Measurements from ENCODE around the gene EDEM3. TPM values are rescaled to one million over a fixed set of nuclear protein-coding genes. Genes with fewer than 3 reads are reported as not detected.

Gene EDEM3
- total and polyA plus RNA-seq, 9 of the 15 experiments (the other 6 are each of a cell fraction or from before 2014, with no cell fraction given): 15.8 to 46.6 (median 28.0) TPM

GRCh38 chr1:184698969-184699368, 55.7 kb downstream of the EDEM3 start:
- no peak overlapping the region for H3K4me3 ChIP-seq
- in situ Hi-C loops (cut with MboI) (no loop called here), intact Hi-C loops (cut with micrococcal nuclease) (no loop called here)
- ChIA-PET CTCF (ENCODE audit: low intra/inter-chr PET ratio) (no interaction called here), POLR2A (interaction anchor here (1.4 kb wide), 1 partner anchor 16 kb away, joined by 4 read pairs; no protein-coding TSS in a partner anchor)
- H3K27ac ChIP-seq (ENCODE audit: extremely low read depth, low read depth, low read length): no peak overlapping the region
- H2AFZ ChIP-seq (ENCODE audit: low read depth, low read length): no peak overlapping the region
- no peaks in the 10 kb centered on the region for H3K9me1 ChIP-seq (ENCODE audit: control insufficient read depth, insufficient read depth, low read length)
- FAIRE-seq: no peak
- no peak overlapping the region for H3K4me2 ChIP-seq (ENCODE audit: insufficient read depth, low read length)
- no peaks in the 10 kb centered on the region for H3K79me2 ChIP-seq (ENCODE audit: control insufficient read depth, insufficient read depth, low read length)
- peaks cover 91% of the 10 kb centered on the region for H3K36me3 ChIP-seq (ENCODE audit: control insufficient read depth, insufficient read depth, low read length)
- no peak for TF ChIP-seq IFI16 (CRISPR knock-in tag; IDR thresholded peaks at IDR 0.05)
- TF ChIP-seq ZNF24 (IDR thresholded peaks at IDR 0.05): peak; percentile 89
- TF ChIP-seq TRIM28 (IDR thresholded peaks at IDR 0.05): no peak
- TF ChIP-seq ZNF134 (CRISPR knock-in tag; conservative IDR thresholded peaks at IDR 0.05): no peak
- TF ChIP-seq HMG20A (CRISPR knock-in tag; conservative IDR thresholded peaks at IDR 0.05): no peak
- BruUV-seq (replicated peaks): no TSS peak
- H4K20me1 ChIP-seq (replicated peaks; ENCODE audit: control insufficient read depth, insufficient read depth, low read length): no peaks in the 10 kb centered on the region
- DNase-seq (ENCODE audit: extremely low read depth in 1 of 4, low spot score in 3 of 4): no peak
- ATAC-seq: no peak
- no peaks in the 10 kb centered on the region for H3K9me3 ChIP-seq (replicated peaks; ENCODE audit: control insufficient read depth, insufficient read depth, low read depth, low read length)
- WGBS (ENCODE audit: insufficient coverage, low coverage, missing lambda C conversion rate): 95% methylated on average over 1 of the region's 1 CpG
- H3K27me3 ChIP-seq (ENCODE audit: control insufficient read depth in 2 of 2, insufficient read depth in 2 of 2, low read length in 2 of 2): no peaks in the 10 kb centered on the region
- no peaks in the 10 kb centered on the region for H3K4me1 ChIP-seq (replicated peaks in 1 of 2; ENCODE audit: control insufficient read depth in 2 of 2, insufficient read depth in 2 of 2, low read length in 2 of 2)
- H3K9ac ChIP-seq (ENCODE audit: insufficient read depth in 1 of 2, low read depth in 2 of 2, low read length in 2 of 2): no peak overlapping the region

DNA sequence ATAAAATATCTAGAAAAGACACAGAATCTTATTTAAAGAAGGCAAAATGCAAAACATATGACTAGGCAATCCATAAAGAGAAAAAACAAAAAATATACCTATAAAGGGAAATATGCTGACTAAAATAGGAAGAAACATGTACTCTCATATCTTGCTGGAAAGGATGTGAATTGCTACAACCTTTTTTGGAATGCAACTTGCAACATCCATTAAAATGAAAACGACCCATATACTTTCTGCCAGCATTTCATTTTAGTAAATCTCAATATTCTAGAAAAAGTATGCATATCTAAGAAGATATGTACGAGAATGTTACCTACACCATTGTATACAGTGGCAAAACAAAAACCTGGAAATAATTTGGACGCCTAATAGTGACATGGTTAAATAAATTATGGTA, 56.6 kb downstream of the EDEM3 start:
- FAIRE-seq: no peak
- no peak for ATAC-seq
- H3K9me3 ChIP-seq (replicated peaks; ENCODE audit: control insufficient read depth, insufficient read depth, low read depth, low read length): no peaks in the 10 kb centered on the region
- H3K9ac ChIP-seq (ENCODE audit: insufficient read depth in 1 of 2, low read depth in 2 of 2, low read length in 2 of 2): no peak overlapping the region
- H4K20me1 ChIP-seq (replicated peaks; ENCODE audit: control insufficient read depth, insufficient read depth, low read length): no peaks in the 10 kb centered on the region
- no peak overlapping the region for H3K27ac ChIP-seq (ENCODE audit: extremely low read depth, low read depth, low read length)
- H3K79me2 ChIP-seq (ENCODE audit: control insufficient read depth, insufficient read depth, low read length): no peaks in the 10 kb centered on the region
- no TSS peak for BruUV-seq (replicated peaks)
- no peaks in the 10 kb centered on the region for H3K27me3 ChIP-seq (ENCODE audit: control insufficient read depth in 2 of 2, insufficient read depth in 2 of 2, low read length in 2 of 2)
- H3K4me1 ChIP-seq (replicated peaks in 1 of 2; ENCODE audit: control insufficient read depth in 2 of 2, insufficient read depth in 2 of 2, low read length in 2 of 2): no peaks in the 10 kb centered on the region
- DNase-seq (ENCODE audit: extremely low read depth in 1 of 4, low spot score in 3 of 4): no peak
- intact Hi-C loops (cut with micrococcal nuclease): no loop called here
- peaks cover 91% of the 10 kb centered on the region; the same call in 2 of the 3 replicates for H3K36me3 ChIP-seq (ENCODE audit: control insufficient read depth, insufficient read depth, low read length)
- no peaks in the 10 kb centered on the region for H3K9me1 ChIP-seq (ENCODE audit: control insufficient read depth, insufficient read depth, low read length)
- in situ Hi-C loops (cut with MboI): no loop called here
- H2AFZ ChIP-seq (ENCODE audit: low read depth, low read length): no peak overlapping the region
- ChIA-PET CTCF (ENCODE audit: low intra/inter-chr PET ratio) (no interaction called here), POLR2A (no interaction called here)
- H3K4me3 ChIP-seq: no peak overlapping the region
- 64% methylated on average over 3 of the region's 3 CpGs for WGBS (ENCODE audit: insufficient coverage, low coverage, missing lambda C conversion rate)
- H3K4me2 ChIP-seq (ENCODE audit: insufficient read depth, low read length): no peak overlapping the region
- TF ChIP-seq TAF15 (IDR thresholded peaks at IDR 0.05; ENCODE audit: low read depth, low read length) (no peak), HOMEZ (CRISPR knock-in tag; IDR thresholded peaks at IDR 0.05) (no peak), ZNF282 (CRISPR knock-in tag; IDR thresholded peaks at IDR 0.05) (no peak), SMC3 (conservative IDR thresholded peaks at IDR 0.05; ENCODE audit: insufficient read depth, low read depth, low read length) (no peak), ZBTB5 (IDR thresholded peaks at IDR 0.05) (no peak), NR3C1 (CRISPR knock-in tag; IDR thresholded peaks at IDR 0.05) (no peak), KDM2B (CRISPR knock-in tag; IDR thresholded peaks at IDR 0.05) (no peak), NFIC (IDR thresholded peaks at IDR 0.05) (no peak)
- TF ChIP-seq, protein P1, sequence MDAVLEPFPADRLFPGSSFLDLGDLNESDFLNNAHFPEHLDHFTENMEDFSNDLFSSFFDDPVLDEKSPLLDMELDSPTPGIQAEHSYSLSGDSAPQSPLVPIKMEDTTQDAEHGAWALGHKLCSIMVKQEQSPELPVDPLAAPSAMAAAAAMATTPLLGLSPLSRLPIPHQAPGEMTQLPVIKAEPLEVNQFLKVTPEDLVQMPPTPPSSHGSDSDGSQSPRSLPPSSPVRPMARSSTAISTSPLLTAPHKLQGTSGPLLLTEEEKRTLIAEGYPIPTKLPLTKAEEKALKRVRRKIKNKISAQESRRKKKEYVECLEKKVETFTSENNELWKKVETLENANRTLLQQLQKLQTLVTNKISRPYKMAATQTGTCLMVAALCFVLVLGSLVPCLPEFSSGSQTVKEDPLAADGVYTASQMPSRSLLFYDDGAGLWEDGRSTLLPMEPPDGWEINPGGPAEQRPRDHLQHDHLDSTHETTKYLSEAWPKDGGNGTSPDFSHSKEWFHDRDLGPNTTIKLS (IDR thresholded peaks at IDR 0.05; ENCODE audit: borderline replicate concordance, low read depth): no peak

Data from K562 (cell line).